NOMO-1 (cell line): ENCODE measurements around the gene RICTOR.
"Not testable (repeated sequence)": the region's sequence is repeated elsewhere in the genome, so short reads cannot be mapped to it uniquely, and the experiment has no call there.

Source experiments
- DNase-seq, 2 experiments: peaks; one replicate each; lab custom pipeline; 2025; ENCODE audit not compliant: unreplicated experiment in 2 of 2; lab: John Stamatoyannopoulos, UW

The RICTOR gene

DNA sequence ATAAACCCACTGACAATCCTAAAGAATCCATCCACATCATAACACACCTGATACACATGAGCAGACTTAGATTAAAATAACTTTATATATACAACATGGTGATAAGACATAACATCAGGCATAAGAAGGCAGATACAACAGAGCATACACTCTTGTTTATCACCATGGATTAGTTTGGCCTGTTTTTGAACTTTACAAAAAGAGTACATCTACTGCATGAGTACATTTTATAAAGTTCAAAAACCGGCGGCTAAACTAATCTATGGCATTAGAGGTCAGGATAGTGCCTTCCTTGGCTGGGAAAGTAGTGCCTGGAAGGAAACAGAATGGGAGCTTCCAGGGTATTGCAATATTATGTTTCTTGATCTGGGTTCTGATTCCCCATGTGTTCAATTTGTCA is 15.1 kb downstream of the RICTOR start:
- DNase-seq: no peak

DNA sequence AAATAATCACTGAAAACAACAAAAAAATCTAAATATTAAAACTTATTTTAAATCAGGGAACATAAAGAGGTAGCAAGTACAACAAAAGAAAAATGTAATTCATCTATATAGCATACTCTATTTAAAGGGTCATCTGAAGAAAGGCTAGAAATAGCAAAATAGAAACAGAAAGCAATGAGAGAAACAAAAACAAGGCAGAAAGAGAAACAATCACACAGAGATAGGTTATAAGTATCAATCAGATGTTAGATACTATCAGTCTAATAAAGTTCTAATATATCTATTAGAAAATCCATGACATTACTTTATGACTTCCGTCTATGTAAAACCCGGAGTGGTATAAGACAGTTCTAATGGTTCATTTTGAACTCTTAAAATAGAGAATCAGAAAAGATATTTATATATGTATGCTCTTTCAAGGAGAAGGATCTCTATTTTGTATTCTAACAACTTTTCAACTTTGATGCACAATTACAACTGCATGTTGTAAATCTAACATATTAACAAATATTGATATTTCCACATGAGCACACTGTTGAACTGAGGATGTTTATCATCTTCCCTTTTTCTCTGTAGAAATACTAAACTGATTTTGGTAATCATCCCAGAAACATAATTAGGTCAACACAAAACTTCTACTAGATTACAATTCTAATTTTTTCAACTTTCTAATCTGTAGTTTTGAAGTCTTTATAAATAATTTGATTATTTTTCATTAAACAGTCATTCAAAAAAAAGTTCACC is 15.8 kb downstream of the RICTOR start:
- DNase-seq: peak in 1 of 2 experiments; percentile 47

GRCh38 chr5:39057734-39058133 is 16.5 kb downstream of the RICTOR start:
- peak in 1 of 2 experiments; percentile 54 for DNase-seq

DNA sequence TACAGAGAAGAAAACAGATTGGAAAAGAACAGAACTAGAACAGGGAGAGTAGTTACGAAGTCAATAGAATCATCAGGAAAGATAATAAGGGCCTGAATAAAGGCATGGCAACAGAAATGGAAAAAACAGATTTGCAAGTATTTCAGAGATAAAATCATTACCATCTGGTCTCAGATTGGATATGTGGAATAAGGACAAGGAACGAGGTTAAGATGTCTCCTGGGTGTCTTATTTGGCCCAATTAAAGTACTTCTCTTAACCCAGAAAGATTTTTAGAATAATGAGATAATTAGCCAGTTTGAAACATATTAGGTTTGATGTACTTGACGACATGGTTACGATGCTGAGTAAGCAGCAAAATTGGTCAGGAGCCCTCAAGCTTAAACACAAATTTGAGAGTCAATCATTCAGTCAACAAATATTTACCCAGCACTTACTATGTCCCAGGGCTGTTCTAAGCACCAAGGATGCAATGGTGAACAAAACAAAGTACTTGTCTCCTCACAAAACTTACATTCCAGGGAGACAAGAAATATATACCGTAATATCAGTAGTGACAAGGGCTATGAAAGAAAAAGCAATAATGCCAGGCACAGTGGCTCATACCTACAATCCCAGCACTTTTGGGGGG is 18.3 kb downstream of the RICTOR start:
- DNase-seq: no peak

DNA sequence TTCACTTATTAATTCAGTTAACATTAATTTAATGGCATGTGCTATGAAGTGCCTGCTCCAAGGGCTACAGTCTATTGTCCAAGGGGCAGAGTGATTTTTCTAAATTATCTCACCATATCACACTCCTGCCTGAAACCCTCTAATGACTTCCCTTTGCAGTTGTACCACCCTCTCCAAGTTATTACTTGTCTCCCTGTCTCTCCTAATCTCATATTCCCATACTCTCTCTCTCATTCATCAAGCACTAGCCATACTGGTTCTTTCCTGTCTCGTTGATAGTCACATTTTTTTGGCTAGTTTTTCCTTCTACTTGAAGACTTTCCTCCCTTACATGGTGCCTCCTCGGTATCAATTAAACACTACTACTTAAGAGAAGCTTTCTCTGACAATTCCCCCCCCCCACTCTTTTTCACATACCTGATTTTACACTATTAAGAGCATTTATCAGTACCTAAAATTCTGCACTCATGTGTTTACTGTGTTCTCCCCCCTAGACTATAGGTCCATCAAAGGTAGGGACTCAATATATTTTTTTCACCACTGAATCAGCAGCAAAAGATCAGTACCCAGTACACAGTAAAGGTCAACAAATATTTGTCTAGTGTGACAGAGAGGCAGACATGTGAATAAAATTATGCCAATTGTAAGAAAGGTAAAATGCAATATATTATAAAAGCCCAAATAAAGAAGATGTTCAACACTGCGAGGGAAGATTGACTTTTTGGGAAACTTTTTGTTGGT is 19.0 kb downstream of the RICTOR start:
- no peak for DNase-seq

DNA sequence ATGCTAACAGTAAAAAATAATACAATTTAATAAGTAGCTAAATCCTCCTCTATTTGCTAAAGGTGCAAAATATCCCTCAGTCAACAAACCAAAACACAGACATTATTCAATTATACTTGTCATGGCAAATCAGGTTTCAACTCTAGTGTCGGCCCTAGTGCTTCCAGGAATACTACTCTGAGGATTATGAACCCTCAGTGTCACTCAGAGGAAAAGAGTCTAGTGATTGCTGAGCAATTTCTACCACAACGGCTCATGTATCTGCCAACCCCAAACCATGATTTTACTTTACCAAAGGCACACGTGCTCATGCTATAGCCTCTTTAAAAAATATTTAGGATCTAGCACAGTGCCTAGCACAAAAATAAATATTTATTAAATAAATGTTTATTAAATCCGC is 21.0 kb downstream of the RICTOR start:
- DNase-seq: no peak

DNA sequence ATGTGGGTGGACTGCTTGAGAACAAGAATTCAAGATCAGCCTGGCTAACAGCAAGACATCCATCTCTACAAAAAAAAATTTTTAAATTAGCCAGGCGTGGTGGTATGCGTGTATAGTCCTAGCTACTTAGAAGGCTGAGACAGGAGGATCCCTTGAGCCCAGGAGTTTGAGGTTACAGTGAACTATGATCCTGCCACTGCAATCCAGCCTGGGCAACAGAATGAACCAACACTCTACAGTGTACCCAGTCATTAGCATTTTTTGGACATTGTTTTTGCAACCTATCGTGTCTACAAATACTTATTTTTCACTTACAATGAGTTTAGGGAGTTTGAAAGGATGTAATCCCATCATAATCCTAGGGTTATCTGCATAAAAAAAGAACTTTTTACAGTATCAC is 22.1 kb downstream of the RICTOR start:
- no peak for DNase-seq

GRCh38 chr5:39049315-39049714 is 24.9 kb downstream of the RICTOR start:
- no peak for DNase-seq

- DNase-seq: no peak
Observed at GRCh38 chr5:39040875-39041274, 33.3 kb downstream of the RICTOR start.

DNA sequence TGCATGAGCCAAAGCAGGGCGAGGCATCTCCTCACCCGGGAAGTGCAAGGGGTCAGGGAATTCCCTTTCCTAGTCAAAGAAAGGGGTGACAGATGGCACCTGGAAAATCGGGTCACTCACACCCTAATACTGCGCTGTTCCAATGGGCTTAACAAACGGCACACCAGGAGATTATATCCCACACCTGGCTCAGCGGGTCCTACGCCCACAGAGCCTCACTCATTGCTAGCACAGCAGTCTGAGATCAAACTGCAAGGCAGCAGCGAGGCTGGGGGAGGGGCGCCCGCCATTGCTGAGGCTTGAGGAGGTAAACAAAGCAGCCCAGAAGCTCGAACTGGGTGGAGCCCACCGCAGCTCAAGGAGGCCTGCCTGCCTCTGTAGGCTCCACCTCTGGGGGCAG is 39.7 kb downstream of the RICTOR start:
- DNase-seq: not testable (repeated sequence)

GRCh38 chr5:39031041-39031440 is 43.2 kb downstream of the RICTOR start:
- DNase-seq: no peak

DNA sequence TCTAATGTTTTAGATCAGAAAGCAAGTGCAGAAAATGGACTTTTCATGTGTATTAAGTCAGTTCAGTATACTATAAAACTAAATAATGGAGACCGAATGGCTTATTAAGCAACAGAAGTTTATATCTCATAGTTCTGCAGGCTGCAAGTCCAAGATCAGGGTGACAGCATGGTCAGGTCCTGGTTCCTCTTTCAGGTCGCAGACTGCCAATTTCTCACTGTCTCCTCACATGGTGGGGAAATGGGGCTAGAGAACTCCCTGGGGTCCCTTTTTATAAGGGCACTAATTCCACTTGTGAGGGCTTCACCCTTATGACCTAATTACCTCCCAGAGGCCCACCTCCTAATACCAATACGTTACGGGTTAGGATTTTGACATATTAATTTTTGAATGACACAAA is 48.7 kb downstream of the RICTOR start:
- peak; percentile 50 to 82 for DNase-seq

DNA sequence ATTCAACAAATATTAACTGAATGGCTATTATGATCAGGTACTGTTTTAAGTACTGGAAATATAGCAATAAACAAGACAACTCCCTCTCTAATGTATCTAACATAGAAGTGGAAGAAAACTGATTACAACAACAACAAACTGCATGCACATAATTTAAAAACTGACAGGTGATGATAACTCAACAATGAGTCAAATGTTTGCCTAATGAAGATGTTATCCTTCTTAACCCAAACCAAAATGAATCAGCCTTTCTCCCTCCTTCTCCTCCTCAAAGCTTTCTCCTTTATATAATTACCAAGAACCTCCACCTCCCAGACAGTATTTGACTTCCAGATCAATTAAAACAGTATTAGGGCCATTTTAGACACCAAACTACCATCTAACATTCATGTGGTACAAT is 49.3 kb downstream of the RICTOR start:
- no peak for DNase-seq

DNA sequence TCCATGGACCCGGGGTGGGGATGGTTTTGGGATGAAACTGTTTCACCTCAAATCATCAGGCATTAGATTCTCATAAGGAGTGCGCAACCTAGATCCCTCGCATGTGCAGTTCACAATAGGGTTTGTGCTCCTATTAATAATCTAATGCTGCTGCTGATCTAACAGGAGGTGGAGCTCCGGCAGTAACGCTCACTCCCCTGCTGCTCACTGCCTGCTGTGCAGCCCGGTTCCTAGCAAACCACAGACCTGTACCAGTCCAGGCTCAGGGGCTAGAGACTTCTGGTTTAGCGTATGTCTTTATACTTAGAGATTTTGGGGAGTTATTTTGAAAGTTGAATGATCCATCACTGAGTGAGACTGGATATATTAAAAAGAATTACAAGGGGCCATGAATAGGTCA is 50.2 kb downstream of the RICTOR start:
- DNase-seq: no peak

- no peak for DNase-seq
Observed at GRCh38 chr5:39023121-39023520, 51.1 kb downstream of the RICTOR start.

DNA sequence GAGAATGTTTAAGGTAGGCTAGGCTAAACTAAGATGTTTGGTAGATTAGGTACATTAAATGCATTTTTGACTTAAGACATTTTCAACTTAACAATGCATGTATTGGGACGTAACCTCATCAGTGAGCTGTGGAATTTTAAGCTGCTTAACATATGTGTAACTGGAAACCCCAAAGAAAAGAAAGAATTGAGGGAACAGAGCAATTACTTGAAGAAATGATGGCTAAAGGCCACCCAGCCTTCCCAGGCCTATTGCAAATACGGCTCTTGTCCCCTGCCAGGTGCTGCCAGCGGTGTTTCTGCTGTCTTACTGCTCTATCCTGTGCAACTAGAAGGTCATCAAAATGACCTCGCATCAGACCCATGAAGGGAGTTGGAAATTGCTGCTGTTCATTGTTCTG is 52.0 kb downstream of the RICTOR start:
- no peak for DNase-seq

- no peak for DNase-seq
Observed at GRCh38 chr5:39021413-39021812, 52.8 kb downstream of the RICTOR start.

GRCh38 chr5:39020458-39020857 is 53.7 kb downstream of the RICTOR start:
- DNase-seq: peak; percentile 64 to 84

DNA sequence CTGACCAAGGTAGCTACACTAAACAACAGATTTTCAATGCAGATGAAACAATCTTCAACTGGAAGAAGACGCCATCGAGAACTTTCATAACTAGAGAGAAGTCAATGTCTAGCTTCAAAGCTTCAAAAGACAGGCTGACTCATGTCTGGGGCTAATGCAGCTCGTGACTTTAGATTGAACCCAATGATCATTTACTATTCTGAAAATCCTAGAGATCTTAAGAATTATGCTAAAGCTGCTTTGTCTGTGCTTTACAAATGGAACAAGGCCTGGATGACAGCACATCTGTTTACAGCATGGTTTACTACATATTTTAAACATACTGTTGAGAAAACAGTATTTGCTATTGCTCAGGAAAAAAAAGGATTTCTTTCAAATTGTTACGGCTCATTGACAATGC is 54.9 kb downstream of the RICTOR start:
- no peak for DNase-seq

GRCh38 chr5:39017504-39017903 is 56.7 kb downstream of the RICTOR start:
- no peak for DNase-seq

- peak in 1 of 2 experiments; percentile 39 for DNase-seq
Observed at GRCh38 chr5:39016587-39017275, 57.5 kb downstream of the RICTOR start.
